GM12878 (cell line): ENCODE measurements around the gene ITGAL. TPM values are rescaled to one million over a fixed set of nuclear protein-coding genes. Genes with fewer than 3 reads are reported as not detected.

Source experiments
- ATAC-seq: fragments of 200-7000 bp; cut with Tn5 transposase; 3 replicates; pipeline ENCODE4 v1.9.1; 2020; ENCODE audit warnings: mild to moderate bottlenecking, moderate library complexity
- BruUV-seq: library from RNA; stranded (reverse); fragments of 400-500 nt; replicated peaks from 2 replicates; lab custom pipeline; 2021; lab: Mats Ljungman, UMichigan
- CTCF ChIA-PET: fragments of 300-600 bp; sonication (Branson Sonifier 250); formaldehyde crosslinking; extraction: SDS; loops from one replicate; lab custom pipeline; 2021; ENCODE audit warnings: inconsistent platforms; lab: Yijun Ruan, JAX
- POLR2A ChIA-PET: fragments of 350-600 bp; formaldehyde crosslinking; extraction: SDS; loops from one replicate; lab custom pipeline; 2021; ENCODE audit warnings: inconsistent platforms; lab: Charles Lee
- RAD21 ChIA-PET: fragments of 300-600 bp; sonication (Branson Sonifier 250); formaldehyde crosslinking; loops from one replicate; lab custom pipeline; 2023; ENCODE audit warnings: antibody characterized with exemption; ENCODE audit not compliant: unreplicated experiment; lab: Charles Lee
- SMC1A ChIA-PET: fragments of 300-600 bp; sonication (Branson Sonifier 250); formaldehyde crosslinking; loops from one replicate; lab custom pipeline; 2023; ENCODE audit not compliant: unreplicated experiment, uncharacterized antibody; lab: Charles Lee
- DNase-seq: peaks from one replicate; pipeline ENCODE4 v3.0.0-alpha.2; 2011; ENCODE audit warnings: low read depth, low spot score
- FAIRE-seq: peaks from 3 replicates; lab custom pipeline; 2011; peaks lifted over from hg19 to GRCh38; lab: Jason Lieb, UNC
- H2AFZ ChIP-seq: 2 replicates; pipeline ENCODE4 v1.6.0; 2011; ENCODE audit warnings: low read depth, low read length, control low read depth; ENCODE audit not compliant: control insufficient read depth
- H3K27ac ChIP-seq: 2 replicates; pipeline ENCODE4 v1.5.1; 2011; ENCODE audit warnings: control low read depth; ENCODE audit not compliant: control insufficient read depth, insufficient read depth
- H3K27me3 ChIP-seq, 2 experiments: replicated peaks in 1 of 2; 2 replicates each; pipeline versions ENCODE4 v1.6.0 to v1.6.1; 2011; ENCODE audit warnings: low read length in 1 of 2; ENCODE audit not compliant: control insufficient read depth in 2 of 2, insufficient read depth in 2 of 2
- H3K36me3 ChIP-seq, 2 experiments: 2 replicates each; pipeline ENCODE4 v1.5.1; 2011; ENCODE audit warnings: low read length in 1 of 2; ENCODE audit not compliant: control insufficient read depth in 2 of 2, insufficient read depth in 2 of 2
- H3K4me1 ChIP-seq: 2 replicates; pipeline ENCODE4 v1.6.1; 2011; ENCODE audit warnings: mild to moderate bottlenecking, low read length, moderate library complexity, mixed read lengths; ENCODE audit not compliant: control insufficient read depth, insufficient read depth
- H3K4me2 ChIP-seq: 2 replicates; pipeline ENCODE4 v1.6.0; 2011; ENCODE audit warnings: control low read depth; ENCODE audit not compliant: control insufficient read depth, insufficient read depth
- H3K4me3 ChIP-seq: fragments of 200-600 bp; sonication (generic); 2 replicates; pipeline ENCODE4 v1.5.1; 2016
- H3K79me2 ChIP-seq: 2 replicates; pipeline ENCODE4 v1.6.0; 2011; ENCODE audit warnings: low read length; ENCODE audit not compliant: control insufficient read depth, insufficient read depth
- H3K9ac ChIP-seq: 2 replicates; pipeline ENCODE4 v1.8.0; 2011; ENCODE audit warnings: low read length, control low read depth, mixed read lengths; ENCODE audit not compliant: control insufficient read depth, insufficient read depth
- H3K9me3 ChIP-seq: replicated peaks from 3 replicates; pipeline ENCODE4 v1.5.1; 2011; ENCODE audit warnings: mild to moderate bottlenecking, low read length; ENCODE audit not compliant: control insufficient read depth, insufficient read depth
- H4K20me1 ChIP-seq: 2 replicates; pipeline ENCODE4 v1.6.0; 2011; ENCODE audit not compliant: control insufficient read depth, insufficient read depth
- BCL11A ChIP-seq: IDR thresholded peaks from 2 replicates; pipeline ENCODE4 v1.6.1; 2011; ENCODE audit warnings: low read depth, low read length
- CHD1 ChIP-seq: IDR thresholded peaks from 2 replicates; pipeline ENCODE4 v1.6.1; 2012; ENCODE audit warnings: low read depth, low read length, improper control_type of control experiment
- CREM ChIP-seq: IDR thresholded peaks from 2 replicates; pipeline ENCODE4 v1.6.1; 2014; ENCODE audit warnings: antibody characterized with exemption, low read depth
- CTCF ChIP-seq, 3 experiments: IDR thresholded peaks in 2 of 3; conservative IDR thresholded peaks in 1 of 3; 2 replicates each; pipeline ENCODE4 v1.5.1; 2011; ENCODE audit warnings: low read depth in 3 of 3, low read length in 3 of 3, mild to moderate bottlenecking in 3 of 3, control low read depth in 2 of 3, moderate library complexity in 2 of 3, inconsistent platforms in 1 of 3, mixed read lengths in 1 of 3; ENCODE audit not compliant: control insufficient read depth in 2 of 3, insufficient read depth in 1 of 3; ENCODE audit errors: extremely low read depth in 1 of 3
- DPF2 ChIP-seq: fragments of 450-650 bp; IDR thresholded peaks from 2 replicates; pipeline ENCODE4 v1.6.1; 2017; ENCODE audit warnings: mild to moderate bottlenecking
- E2F4 ChIP-seq: IDR thresholded peaks from 2 replicates; pipeline ENCODE4 v1.6.1; 2012; ENCODE audit warnings: low read depth, low read length, improper control_type of control experiment
- JUND ChIP-seq: IDR thresholded peaks from 2 replicates; pipeline ENCODE4 v1.6.1; 2012; ENCODE audit warnings: low read depth, mild to moderate bottlenecking, low read length, improper control_type of control experiment, moderate library complexity
- KDM1A ChIP-seq: fragments of 200-600 bp; sonication (generic); IDR thresholded peaks from 2 replicates; pipeline ENCODE4 v1.6.1; 2016; ENCODE audit warnings: borderline replicate concordance
- MTA2 ChIP-seq: fragments of 450-650 bp; IDR thresholded peaks from 2 replicates; pipeline ENCODE4 v1.6.1; 2016; ENCODE audit warnings: low read depth, mild to moderate bottlenecking, moderate library complexity
- NBN ChIP-seq: fragments of 450-650 bp; IDR thresholded peaks from 2 replicates; pipeline ENCODE4 v1.6.1; 2016
- NFYA ChIP-seq: IDR thresholded peaks from 2 replicates; pipeline ENCODE4 v1.6.1; 2011; ENCODE audit warnings: low read depth, mild to moderate bottlenecking, low read length, improper control_type of control experiment, borderline replicate concordance
- NFYB ChIP-seq: IDR thresholded peaks from 2 replicates; pipeline ENCODE4 v1.6.1; 2011; ENCODE audit warnings: low read depth, mild to moderate bottlenecking, low read length, improper control_type of control experiment, moderate library complexity; ENCODE audit not compliant: insufficient read depth
- RCOR1 ChIP-seq: conservative IDR thresholded peaks from 2 replicates; pipeline ENCODE4 v1.6.1; 2012; ENCODE audit warnings: low read depth, low read length, improper control_type of control experiment
- RELA ChIP-seq: fragments of 450-650 bp; IDR thresholded peaks from 2 replicates; pipeline ENCODE4 v1.8.0; 2014; ENCODE audit warnings: borderline replicate concordance; ENCODE audit not compliant: partially characterized antibody
- SPI1 ChIP-seq: IDR thresholded peaks from 2 replicates; pipeline ENCODE4 v1.6.1; 2011; ENCODE audit warnings: low read depth, mild to moderate bottlenecking, low read length, moderate library complexity, borderline replicate concordance; ENCODE audit not compliant: insufficient read depth
- STAT3 ChIP-seq: IDR thresholded peaks from 2 replicates; pipeline ENCODE4 v1.6.1; 2011; ENCODE audit warnings: low read depth, low read length, improper control_type of control experiment
- TCF3 ChIP-seq: IDR thresholded peaks from 2 replicates; pipeline ENCODE4 v1.6.1; 2012; ENCODE audit warnings: low read depth, mild to moderate bottlenecking, low read length, borderline replicate concordance; ENCODE audit not compliant: insufficient read depth
- ZNF207 ChIP-seq: fragments of 450-650 bp; IDR thresholded peaks from 2 replicates; pipeline ENCODE4 v1.6.1; 2014; ENCODE audit warnings: antibody characterized with exemption, mild to moderate bottlenecking, borderline replicate concordance
- ZNF274 ChIP-seq: IDR thresholded peaks from one replicate; pipeline ENCODE4 v1.8.0; 2011; ENCODE audit not compliant: insufficient read length, insufficient read depth
- ZSCAN29 ChIP-seq: fragments of 450-650 bp; IDR thresholded peaks from 2 replicates; pipeline ENCODE4 v1.6.1; 2017; ENCODE audit warnings: mild to moderate bottlenecking, moderate library complexity
- WGBS: methylation state at CpG from one replicate; pipeline ENCODE4 v1.1.6; 2016; ENCODE audit warnings: low lambda C conversion rate; ENCODE audit not compliant: insufficient replicate concordance, insufficient coverage; ENCODE audit errors: missing lambda C conversion rate; 5-methylcytosine and 5-hydroxymethylcytosine counted together
- in situ Hi-C: fragments of 300-500 bp; cut with MboI; formaldehyde crosslinking; loops from 9 replicates; pipeline ENCODE4 v1.14.3; 2018; ENCODE audit warnings: mixed read lengths
- intact Hi-C: fragments of 100-400 bp; cut with micrococcal nuclease; formaldehyde crosslinking; loops from one replicate; pipeline ENCODE4 v1.14.2; 2022; ENCODE audit not compliant: unreplicated experiment
- polyA plus RNA-seq, 11 experiments: library from polyadenylated mRNA; depleted of rRNA in 4 of 11; unstranded in 6 of 11; stranded (reverse) in 5 of 11; fragments of >200 nt; fragmentation: Nextera tagmentation in 4 of 11; fragmentation: Illumina TruSeq in 1 of 11; extraction: Ambion mirVana in 4 of 11; extraction: Trizol in 1 of 11; gene quantifications; 1 replicate in 1 of 11; 2 replicates in 10 of 11; pipeline versions ENCODE4 v1.2.1 to v1.2.3, GENCODE V29; 2011 to 2016; ENCODE audit warnings: inconsistent platforms in 2 of 11, missing spikeins in 2 of 11, low read depth in 1 of 11
- total RNA-seq, 4 experiments: library from RNA; depleted of rRNA in 3 of 4; stranded (reverse); fragments of >200 nt in 3 of 4; fragmentation: Illumina TruSeq in 1 of 4; extraction: Trizol in 1 of 4; gene quantifications; 2 replicates each; pipeline versions ENCODE4 v1.2.1 to v1.2.3, GENCODE V29; 2013 to 2021

Gene ITGAL
- total and polyA plus RNA-seq, 10 of the 15 experiments (the other 5 are each of a cell fraction or from before 2014, with no cell fraction given) = 10.7 to 170 (median 96.9) TPM

- FAIRE-seq (no peak), ATAC-seq (no peak), DNase-seq (no peak)
- H3K79me2 ChIP-seq = no peaks in the 10 kb centered on the region
- no peak overlapping the region for H3K4me2 ChIP-seq
- ChIA-PET RAD21 (interaction anchor here (0.6 to 1.6 kb wide), 4 partner anchors 9 to 124 kb away, joined by 3 read pairs; no protein-coding TSS in a partner anchor), SMC1A (interaction anchor here (0.9 kb wide), 1 partner anchor 10 kb away, joined by 3 read pairs; no protein-coding TSS in a partner anchor), POLR2A (interaction anchor here (0.6 kb wide), 1 partner anchor 31 kb away, joined by 3 read pairs; no protein-coding TSS in a partner anchor), CTCF (interaction anchor here (0.7 to 2.1 kb wide), 6 partner anchors 10 to 61 kb away, joined by 3 to 8 read pairs (median 4); partner anchors contain the start of genes DCTPP1 and ITGAL)
- 80% methylated on average over 4 of the region's 4 CpGs for WGBS
- peaks cover 4% of the 10 kb centered on the region for H3K4me1 ChIP-seq
- no peak overlapping the region for H3K4me3 ChIP-seq
- H3K27ac ChIP-seq = no peak overlapping the region
- no TSS peak for BruUV-seq
- no peaks in the 10 kb centered on the region for H3K27me3 ChIP-seq
- H4K20me1 ChIP-seq = no peaks in the 10 kb centered on the region
- H2AFZ ChIP-seq = no peak overlapping the region
- TF ChIP-seq RELA (no peak), JUND (no peak), KDM1A (no peak), TCF3 (no peak), ZNF274 (no peak), CTCF (IDR thresholded peaks at IDR 0.05 in 2 of 3, conservative IDR thresholded peaks at IDR 0.05 in 1 of 3; ENCODE audit: control insufficient read depth in 2 of 3, extremely low read depth in 1 of 3, insufficient read depth in 1 of 3, low read depth in 3 of 3, low read length in 3 of 3) (no peak), NFYB (no peak), BCL11A (no peak), DPF2 (no peak), CREM (no peak), NFYA (no peak), CHD1 (no peak), MTA2 (no peak), STAT3 (no peak), E2F4 (no peak), ZNF207 (no peak), NBN (no peak), ZSCAN29 (no peak), SPI1 (no peak), RCOR1 (no peak)
- in situ Hi-C loops (no loop called here), intact Hi-C loops (no loop called here)
- peaks cover 11 to 27% of the 10 kb centered on the region in 2 experiments for H3K36me3 ChIP-seq
- H3K9ac ChIP-seq = no peak overlapping the region
- H3K9me3 ChIP-seq = no peaks in the 10 kb centered on the region
These were observed 18.7 kb downstream of the ITGAL start for GRCh38 chr16:30491229-30491628.
